T-helper 1 cell treated with Interleukin-12 subunit alpha and Interleukin-12 subunit beta and Interleukin-4 antibody, amounts not matched to agents 30 μg/mL and 1 μg/mL, for 36 hours (primary cell): Measurements from ENCODE around the gene FARP1.

Experiments used
- H3K27ac Mint-ChIP-seq: one replicate; pipeline ENCODE4 v1.8.0; 2021; ENCODE audit warnings: mild to moderate bottlenecking, mixed read lengths
- H3K27me3 Mint-ChIP-seq: one replicate; pipeline ENCODE4 v1.8.0; 2021; ENCODE audit warnings: low read depth, mixed read lengths
- H3K36me3 Mint-ChIP-seq: one replicate; pipeline ENCODE4 v1.8.0; 2021; ENCODE audit warnings: low read depth, mixed read lengths
- H3K4me1 Mint-ChIP-seq: one replicate; pipeline ENCODE4 v1.8.0; 2021; ENCODE audit warnings: low read depth, mixed read lengths
- H3K4me3 Mint-ChIP-seq: one replicate; pipeline ENCODE4 v1.8.0; 2021; ENCODE audit warnings: mild to moderate bottlenecking, moderate library complexity, mixed read lengths
- H3K9me3 Mint-ChIP-seq: one replicate; pipeline ENCODE4 v1.8.0; 2021; ENCODE audit warnings: mixed read lengths

Gene FARP1

DNA sequence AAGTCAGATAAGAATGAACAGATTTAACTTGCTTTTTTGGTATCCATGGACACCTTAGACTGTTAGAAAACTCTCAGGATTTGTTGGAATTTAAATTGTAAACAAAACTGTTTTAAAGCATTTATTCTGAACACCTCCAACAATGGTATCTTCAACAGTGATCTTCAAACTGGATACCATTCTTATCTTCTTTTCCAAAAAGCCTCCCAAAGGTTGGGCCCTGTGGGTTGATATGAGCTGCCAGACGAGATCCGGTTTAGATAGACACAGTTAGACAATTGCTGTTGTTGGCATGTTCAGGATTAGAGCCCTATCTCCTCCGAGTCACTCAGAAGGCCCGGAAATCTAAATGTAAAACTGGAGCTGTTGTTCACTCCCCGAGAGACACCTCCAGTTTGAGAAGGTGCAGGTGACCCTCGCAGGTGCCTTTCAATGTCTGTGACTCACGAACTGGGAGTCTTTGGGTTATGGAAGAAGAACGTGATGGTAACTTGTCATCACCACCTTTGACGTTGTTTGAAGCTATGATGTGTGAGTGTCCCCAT is 177.7 kb downstream of the FARP1 start:
- Mint-ChIP-seq H3K9me3 (no peaks in the 10 kb centered on the region), H3K36me3 (no peaks in the 10 kb centered on the region), H3K27ac (no peak overlapping the region), H3K27me3 (no peaks in the 10 kb centered on the region), H3K4me3 (no peak overlapping the region), H3K4me1 (no peaks in the 10 kb centered on the region)

- no peaks in the 10 kb centered on the region for H3K9me3 Mint-ChIP-seq
- no peak overlapping the region for H3K4me3 Mint-ChIP-seq
- H3K27ac Mint-ChIP-seq = no peak overlapping the region
- peaks cover 2% of the 10 kb centered on the region for H3K27me3 Mint-ChIP-seq
- no peaks in the 10 kb centered on the region for H3K36me3 Mint-ChIP-seq
- no peaks in the 10 kb centered on the region for H3K4me1 Mint-ChIP-seq
Observed at GRCh38 chr13:98321395-98321794, 178.5 kb downstream of the FARP1 start.

- no peak overlapping the region for H3K4me3 Mint-ChIP-seq
- H3K4me1 Mint-ChIP-seq = no peaks in the 10 kb centered on the region
- no peak overlapping the region for H3K27ac Mint-ChIP-seq
- no peaks in the 10 kb centered on the region for H3K36me3 Mint-ChIP-seq
- peaks cover 4% of the 10 kb centered on the region for H3K27me3 Mint-ChIP-seq
- H3K9me3 Mint-ChIP-seq = no peaks in the 10 kb centered on the region
Observed at GRCh38 chr13:98322091-98322718, 179.3 kb downstream of the FARP1 start.

- H3K4me1 Mint-ChIP-seq = no peaks in the 10 kb centered on the region
- no peak overlapping the region for H3K4me3 Mint-ChIP-seq
- H3K36me3 Mint-ChIP-seq = no peaks in the 10 kb centered on the region
- peaks cover 4% of the 10 kb centered on the region for H3K27me3 Mint-ChIP-seq
- H3K9me3 Mint-ChIP-seq = no peaks in the 10 kb centered on the region
- no peak overlapping the region for H3K27ac Mint-ChIP-seq
Observed at GRCh38 chr13:98324105-98324504, 181.2 kb downstream of the FARP1 start.

- Mint-ChIP-seq H3K27me3 (peaks cover 4% of the 10 kb centered on the region), H3K36me3 (no peaks in the 10 kb centered on the region), H3K4me3 (no peak overlapping the region), H3K9me3 (no peaks in the 10 kb centered on the region), H3K4me1 (no peaks in the 10 kb centered on the region), H3K27ac (no peak overlapping the region)
Observed at GRCh38 chr13:98325724-98326123, 182.8 kb downstream of the FARP1 start.

GRCh38 chr13:98326291-98326690 is 183.4 kb downstream of the FARP1 start:
- Mint-ChIP-seq H3K36me3 (no peaks in the 10 kb centered on the region), H3K9me3 (no peaks in the 10 kb centered on the region), H3K27ac (no peak overlapping the region), H3K4me1 (no peaks in the 10 kb centered on the region), H3K4me3 (no peak overlapping the region), H3K27me3 (peaks cover 4% of the 10 kb centered on the region)

DNA sequence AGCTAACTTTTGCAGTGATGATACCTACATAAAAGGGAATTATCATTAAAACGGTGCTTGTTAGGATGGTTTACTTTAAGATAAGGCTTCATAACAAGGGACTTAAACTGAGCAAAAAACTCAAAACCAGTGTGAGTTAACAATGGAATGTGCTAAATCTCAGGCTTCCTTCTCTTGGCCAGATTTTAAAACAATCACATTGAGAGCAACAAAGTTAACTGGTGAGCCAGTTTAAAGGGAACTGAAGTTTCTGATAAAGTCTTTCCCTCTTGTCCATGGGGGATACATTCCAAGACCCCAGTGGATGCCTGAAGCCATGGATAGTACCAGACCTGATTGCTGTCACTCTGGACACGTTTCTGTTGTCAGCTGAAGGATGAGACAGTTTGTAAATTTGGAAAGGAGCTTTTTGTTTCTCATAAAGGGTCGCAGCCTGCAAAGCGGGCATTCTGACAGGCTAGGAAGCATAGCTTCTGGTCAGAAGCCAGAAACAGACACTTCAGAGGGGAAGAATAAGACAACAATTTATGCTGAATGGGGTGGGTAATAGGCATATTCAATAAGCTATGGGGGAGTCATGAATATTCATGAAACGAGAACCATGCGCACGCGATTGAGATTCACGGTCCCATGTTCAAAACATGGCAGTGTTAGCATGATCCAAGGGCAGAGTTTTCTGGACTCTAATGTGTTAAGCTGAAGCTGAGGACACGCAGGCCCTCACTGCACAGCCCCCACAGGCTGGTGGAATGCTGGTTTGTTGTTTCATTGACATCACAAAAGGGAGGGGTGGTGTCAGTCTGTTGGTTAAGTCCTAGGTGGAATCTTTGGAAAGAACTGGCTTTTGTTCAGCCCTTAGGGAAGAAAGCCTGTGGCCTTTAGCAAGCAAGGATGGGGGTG is 184.7 kb downstream of the FARP1 start:
- Mint-ChIP-seq H3K4me1 (no peaks in the 10 kb centered on the region), H3K9me3 (no peaks in the 10 kb centered on the region), H3K27me3 (peaks cover 4% of the 10 kb centered on the region), H3K4me3 (no peak overlapping the region), H3K27ac (no peak overlapping the region), H3K36me3 (no peaks in the 10 kb centered on the region)

DNA sequence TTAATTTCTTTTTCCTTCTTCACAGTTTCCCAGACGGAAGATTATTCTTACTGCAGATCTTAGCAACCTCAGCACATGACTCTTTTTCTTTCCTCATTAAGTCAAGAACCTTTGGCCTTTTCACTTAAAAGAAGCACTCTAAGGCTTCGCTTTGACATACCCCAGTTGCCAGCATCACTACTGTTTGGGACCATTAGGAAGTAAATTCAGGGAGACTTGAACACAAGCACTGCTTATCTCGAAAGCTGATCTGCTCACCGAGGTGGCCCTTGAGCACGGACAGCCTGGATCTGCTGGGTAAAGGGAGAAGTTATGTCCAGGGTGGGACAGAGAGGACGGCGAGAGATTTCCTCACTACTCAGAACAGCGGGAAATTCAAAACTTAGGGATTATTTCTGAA is 185.6 kb downstream of the FARP1 start:
- H3K9me3 Mint-ChIP-seq = no peaks in the 10 kb centered on the region
- no peaks in the 10 kb centered on the region for H3K4me1 Mint-ChIP-seq

GRCh38 chr13:98332222-98332621 is 189.3 kb downstream of the FARP1 start:
- Mint-ChIP-seq H3K27ac (no peak overlapping the region), H3K27me3 (no peaks in the 10 kb centered on the region), H3K4me3 (no peak overlapping the region), H3K36me3 (no peaks in the 10 kb centered on the region), H3K4me1 (no peaks in the 10 kb centered on the region), H3K9me3 (no peaks in the 10 kb centered on the region)

More for the DNA sequence above, 185.6 kb downstream of the FARP1 start:
- no peak overlapping the region for H3K4me3 Mint-ChIP-seq
- no peaks in the 10 kb centered on the region for H3K36me3 Mint-ChIP-seq
- H3K27ac Mint-ChIP-seq = no peak overlapping the region
- H3K27me3 Mint-ChIP-seq = peaks cover 4% of the 10 kb centered on the region

DNA sequence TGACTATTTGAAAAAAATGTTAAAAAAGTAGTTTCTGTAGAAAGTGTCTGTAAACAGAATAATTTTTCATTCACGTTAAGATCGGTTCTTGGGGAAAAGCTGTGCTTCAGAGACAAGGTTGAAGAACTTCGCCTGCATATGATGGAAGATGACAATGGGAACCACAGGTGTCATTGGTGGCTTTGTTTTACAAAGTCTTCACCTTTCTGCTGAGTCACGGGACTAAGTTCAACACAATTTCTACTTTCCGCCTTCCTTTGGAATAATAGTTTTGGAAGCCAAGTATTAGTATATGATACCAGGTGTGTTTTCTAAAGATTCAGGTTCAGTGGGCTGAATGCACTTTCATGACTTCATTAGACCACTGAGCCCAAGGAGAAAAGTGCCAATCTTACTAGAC is 189.8 kb downstream of the FARP1 start:
- no peaks in the 10 kb centered on the region for H3K36me3 Mint-ChIP-seq
- H3K4me1 Mint-ChIP-seq = no peaks in the 10 kb centered on the region
- no peak overlapping the region for H3K4me3 Mint-ChIP-seq
- H3K9me3 Mint-ChIP-seq = no peaks in the 10 kb centered on the region
- no peak overlapping the region for H3K27ac Mint-ChIP-seq
- no peaks in the 10 kb centered on the region for H3K27me3 Mint-ChIP-seq

GRCh38 chr13:98333486-98333885 is 190.6 kb downstream of the FARP1 start:
- Mint-ChIP-seq H3K27me3 (no peaks in the 10 kb centered on the region), H3K4me1 (no peaks in the 10 kb centered on the region), H3K27ac (no peak overlapping the region), H3K9me3 (no peaks in the 10 kb centered on the region), H3K4me3 (no peak overlapping the region), H3K36me3 (no peaks in the 10 kb centered on the region)

- no peak overlapping the region for H3K27ac Mint-ChIP-seq
- no peak overlapping the region for H3K4me3 Mint-ChIP-seq
- no peaks in the 10 kb centered on the region for H3K4me1 Mint-ChIP-seq
- H3K27me3 Mint-ChIP-seq = no peaks in the 10 kb centered on the region
- no peaks in the 10 kb centered on the region for H3K36me3 Mint-ChIP-seq
- no peaks in the 10 kb centered on the region for H3K9me3 Mint-ChIP-seq
Observed at GRCh38 chr13:98334620-98335205, 191.8 kb downstream of the FARP1 start.

GRCh38 chr13:98335721-98336120 is 192.8 kb downstream of the FARP1 start:
- Mint-ChIP-seq H3K27ac (no peak overlapping the region), H3K27me3 (no peaks in the 10 kb centered on the region), H3K9me3 (no peaks in the 10 kb centered on the region), H3K36me3 (no peaks in the 10 kb centered on the region), H3K4me3 (no peak overlapping the region), H3K4me1 (no peaks in the 10 kb centered on the region)

DNA sequence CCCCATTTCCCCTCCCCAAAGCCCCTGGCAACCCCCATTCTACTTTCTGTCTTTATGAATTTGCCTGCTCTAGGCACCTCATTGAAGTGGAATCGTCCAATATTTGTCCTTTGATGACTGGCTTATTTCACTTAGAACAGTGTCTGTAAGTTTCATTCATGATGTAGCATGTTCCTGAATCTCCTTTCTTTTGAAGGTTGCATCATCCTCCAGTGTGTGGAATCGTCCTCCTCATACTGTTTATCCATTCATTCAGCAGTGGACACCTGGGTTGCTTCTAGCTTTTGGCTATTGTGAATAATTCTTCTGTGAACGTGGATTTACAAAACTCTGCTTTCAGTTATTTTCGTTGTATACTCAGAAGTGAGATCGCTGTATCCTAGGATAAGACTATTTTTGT is 195.4 kb downstream of the FARP1 start:
- no peaks in the 10 kb centered on the region for H3K36me3 Mint-ChIP-seq
- H3K27me3 Mint-ChIP-seq = no peaks in the 10 kb centered on the region
- H3K9me3 Mint-ChIP-seq = no peaks in the 10 kb centered on the region
- no peak overlapping the region for H3K27ac Mint-ChIP-seq
- H3K4me1 Mint-ChIP-seq = no peaks in the 10 kb centered on the region
- H3K4me3 Mint-ChIP-seq = no peak overlapping the region
